Lower leg skin (tissue), 3 donors: ENCODE results near the gene SS18L1.

ENCODE experiments used
- POLR2A ChIP-seq, 2 donors: fragments of 450-650 bp; IDR thresholded peaks; one replicate each; pipeline ENCODE4 v1.6.1; 2016 to 2017; ENCODE audit warnings: antibody characterized with exemption in 2 of 2, mild to moderate bottlenecking in 1 of 2, moderate library complexity in 1 of 2
- TF ChIP-seq, protein P1 (sequence below), 3 donors: fragments of 450-650 bp; IDR thresholded peaks; one replicate each; pipeline ENCODE4 v1.5.1; 2016; ENCODE audit warnings: antibody characterized with exemption in 3 of 3, mild to moderate bottlenecking in 3 of 3, moderate library complexity in 2 of 3

DNA sequence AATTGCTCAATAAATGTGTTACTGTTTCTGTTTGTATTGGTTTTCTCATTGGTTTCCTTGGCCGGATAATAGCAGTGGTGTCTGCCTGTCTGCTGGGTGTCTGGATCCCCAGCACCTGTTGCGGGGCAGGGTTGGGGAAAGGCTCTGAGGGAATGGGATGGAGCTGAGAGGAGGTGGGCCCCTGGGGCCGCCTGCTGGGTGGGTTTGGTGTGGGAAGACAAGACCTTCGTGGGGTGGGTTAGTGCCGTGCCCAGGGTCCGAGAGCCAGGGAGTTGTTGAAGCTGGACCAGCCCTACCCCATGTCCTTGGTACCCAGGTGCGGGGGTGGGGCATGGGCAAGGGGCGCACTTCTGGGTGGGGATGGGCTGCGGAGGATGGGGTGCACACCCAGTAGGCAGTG lies 4.0 kb downstream of the SS18L1 start:
- no peak for TF ChIP-seq POLR2A (IDR thresholded peaks at IDR 0.05)
- TF ChIP-seq, protein P1, sequence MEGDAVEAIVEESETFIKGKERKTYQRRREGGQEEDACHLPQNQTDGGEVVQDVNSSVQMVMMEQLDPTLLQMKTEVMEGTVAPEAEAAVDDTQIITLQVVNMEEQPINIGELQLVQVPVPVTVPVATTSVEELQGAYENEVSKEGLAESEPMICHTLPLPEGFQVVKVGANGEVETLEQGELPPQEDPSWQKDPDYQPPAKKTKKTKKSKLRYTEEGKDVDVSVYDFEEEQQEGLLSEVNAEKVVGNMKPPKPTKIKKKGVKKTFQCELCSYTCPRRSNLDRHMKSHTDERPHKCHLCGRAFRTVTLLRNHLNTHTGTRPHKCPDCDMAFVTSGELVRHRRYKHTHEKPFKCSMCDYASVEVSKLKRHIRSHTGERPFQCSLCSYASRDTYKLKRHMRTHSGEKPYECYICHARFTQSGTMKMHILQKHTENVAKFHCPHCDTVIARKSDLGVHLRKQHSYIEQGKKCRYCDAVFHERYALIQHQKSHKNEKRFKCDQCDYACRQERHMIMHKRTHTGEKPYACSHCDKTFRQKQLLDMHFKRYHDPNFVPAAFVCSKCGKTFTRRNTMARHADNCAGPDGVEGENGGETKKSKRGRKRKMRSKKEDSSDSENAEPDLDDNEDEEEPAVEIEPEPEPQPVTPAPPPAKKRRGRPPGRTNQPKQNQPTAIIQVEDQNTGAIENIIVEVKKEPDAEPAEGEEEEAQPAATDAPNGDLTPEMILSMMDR (IDR thresholded peaks at IDR 0.05) = no peak
